ENCODE data around the gene GPATCH1. TPM values are rescaled to one million over a fixed set of nuclear protein-coding genes. Genes with fewer than 3 reads are reported as not detected.
A peak's percentile ranks its signal among the peaks of the same experiment; 100 is the strongest.

Gene GPATCH1
- total and polyA plus RNA-seq, 9 of the 15 experiments (the other 6 are each of a cell fraction or from before 2014, with no cell fraction given), result 3.7 to 9.7 (median 7.7) TPM

DNA sequence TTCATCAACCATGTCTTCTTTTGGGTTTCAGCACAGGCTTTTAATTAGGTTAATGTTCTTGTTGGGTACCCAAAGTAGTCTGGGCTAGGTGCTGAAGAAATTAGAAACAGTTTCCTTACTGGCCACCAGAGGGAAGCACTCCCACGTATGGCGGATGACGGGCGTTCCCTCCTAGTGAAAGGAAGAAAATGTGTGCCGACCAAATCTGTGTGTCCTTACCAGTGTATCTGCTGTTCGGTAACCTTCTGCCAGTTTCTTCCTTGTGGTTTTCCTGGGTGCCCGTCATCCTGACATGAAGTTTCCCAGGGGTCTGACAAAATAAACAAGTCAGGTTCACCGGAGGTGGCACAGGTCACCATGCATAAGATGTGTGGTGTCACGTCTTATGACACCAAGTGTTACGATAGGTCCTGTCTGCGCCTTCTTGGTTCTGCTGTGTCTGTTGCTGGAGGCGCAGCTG, 45.0 kb downstream of the GPATCH1 start:
- H3K4me3 ChIP-seq, result no peak overlapping the region
- no peaks in the 10 kb centered on the region for H3K9me3 ChIP-seq (replicated peaks; ENCODE audit: control insufficient read depth, insufficient read depth, low read depth, low read length)
- H2AFZ ChIP-seq (ENCODE audit: low read depth, low read length), result peak overlapping the region; percentile 53; the same call in 1 of the 2 replicates
- intact Hi-C loops (cut with micrococcal nuclease) (loop anchor here (10.0 kb wide), 1 partner anchor 59 kb away; no protein-coding TSS in a partner anchor), in situ Hi-C loops (cut with MboI) (no loop called here)
- no peaks in the 10 kb centered on the region for H3K9me1 ChIP-seq (ENCODE audit: control insufficient read depth, insufficient read depth, low read length)
- no peaks in the 10 kb centered on the region for H3K27me3 ChIP-seq (ENCODE audit: control insufficient read depth in 2 of 2, insufficient read depth in 2 of 2, low read length in 2 of 2)
- H3K4me2 ChIP-seq (ENCODE audit: insufficient read depth, low read length), result 0 out of 2 replicates have a peak overlapping the region, but pooled peaks have one; percentile 7
- 27% methylated on average over 12 of the region's 12 CpGs for WGBS (ENCODE audit: insufficient coverage, low coverage, missing lambda C conversion rate)
- ATAC-seq (peak; percentile 90), DNase-seq (ENCODE audit: extremely low read depth in 1 of 4, low spot score in 3 of 4) (peak; percentile 71 to 75 (median 72)), FAIRE-seq (peak; percentile 84)
- no peaks in the 10 kb centered on the region for H4K20me1 ChIP-seq (replicated peaks; ENCODE audit: control insufficient read depth, insufficient read depth, low read length)
- H3K36me3 ChIP-seq (ENCODE audit: control insufficient read depth, insufficient read depth, low read length), result peaks cover 37% of the 10 kb centered on the region; the same call in 2 of the 3 replicates
- H3K4me1 ChIP-seq (replicated peaks in 1 of 2; ENCODE audit: control insufficient read depth in 2 of 2, insufficient read depth in 2 of 2, low read length in 2 of 2), result peaks cover 10 to 20% of the 10 kb centered on the region in 2 experiments; a peak in 3 of 5 replicates
- no peak overlapping the region for H3K27ac ChIP-seq (ENCODE audit: extremely low read depth, low read depth, low read length)
- no peaks in the 10 kb centered on the region for H3K79me2 ChIP-seq (ENCODE audit: control insufficient read depth, insufficient read depth, low read length)
- no TSS peak for BruUV-seq (replicated peaks)
- peak overlapping the region in 1 of 2 experiments; percentile 52; a peak in 1 of 4 replicates for H3K9ac ChIP-seq (ENCODE audit: insufficient read depth in 1 of 2, low read depth in 2 of 2, low read length in 2 of 2)
- ChIA-PET CTCF (ENCODE audit: low intra/inter-chr PET ratio) (interaction anchor here (0.6 to 1.4 kb wide), 8 partner anchors 9 to 281 kb away, joined by 3 to 6 read pairs (median 4); no protein-coding TSS in a partner anchor), POLR2A (interaction anchor here (1.9 kb wide), 1 partner anchor 151 kb away, joined by 7 read pairs; no protein-coding TSS in a partner anchor)
- TF ChIP-seq PRMT5 (CRISPR knock-in tag; IDR thresholded peaks at IDR 0.05) (no peak), ERF (CRISPR knock-in tag; IDR thresholded peaks at IDR 0.05) (no peak), MIER1 (IDR thresholded peaks at IDR 0.05; ENCODE audit: low read depth) (no peak), YY1 (IDR thresholded peaks at IDR 0.05; ENCODE audit: borderline replicate concordance in 1 of 3, control insufficient read depth in 1 of 3, extremely low read depth in 1 of 3, insufficient read depth in 3 of 3, insufficient read length in 1 of 3, insufficient replicate concordance in 2 of 3, low read depth in 1 of 3, low read length in 2 of 3) (peak in 1 of 3 experiments; percentile 43), BHLHE40 (IDR thresholded peaks at IDR 0.05; ENCODE audit: low read length) (no peak), TARDBP (IDR thresholded peaks at IDR 0.05) (no peak), JUND (IDR thresholded peaks at IDR 0.05; ENCODE audit: borderline replicate concordance, low read depth, low read length) (peak; percentile 38; the same call in 1 of the 2 replicates), JUND (tag; IDR thresholded peaks at IDR 0.05; ENCODE audit: borderline replicate concordance, low read depth, low read length) (0 out of 3 replicates have a peak, but pooled peaks have one; percentile 19), POU5F1 (IDR thresholded peaks at IDR 0.05; ENCODE audit: borderline replicate concordance, low read depth, low read length, partially characterized antibody) (peak; percentile 18)
- TF ChIP-seq, protein P1, sequence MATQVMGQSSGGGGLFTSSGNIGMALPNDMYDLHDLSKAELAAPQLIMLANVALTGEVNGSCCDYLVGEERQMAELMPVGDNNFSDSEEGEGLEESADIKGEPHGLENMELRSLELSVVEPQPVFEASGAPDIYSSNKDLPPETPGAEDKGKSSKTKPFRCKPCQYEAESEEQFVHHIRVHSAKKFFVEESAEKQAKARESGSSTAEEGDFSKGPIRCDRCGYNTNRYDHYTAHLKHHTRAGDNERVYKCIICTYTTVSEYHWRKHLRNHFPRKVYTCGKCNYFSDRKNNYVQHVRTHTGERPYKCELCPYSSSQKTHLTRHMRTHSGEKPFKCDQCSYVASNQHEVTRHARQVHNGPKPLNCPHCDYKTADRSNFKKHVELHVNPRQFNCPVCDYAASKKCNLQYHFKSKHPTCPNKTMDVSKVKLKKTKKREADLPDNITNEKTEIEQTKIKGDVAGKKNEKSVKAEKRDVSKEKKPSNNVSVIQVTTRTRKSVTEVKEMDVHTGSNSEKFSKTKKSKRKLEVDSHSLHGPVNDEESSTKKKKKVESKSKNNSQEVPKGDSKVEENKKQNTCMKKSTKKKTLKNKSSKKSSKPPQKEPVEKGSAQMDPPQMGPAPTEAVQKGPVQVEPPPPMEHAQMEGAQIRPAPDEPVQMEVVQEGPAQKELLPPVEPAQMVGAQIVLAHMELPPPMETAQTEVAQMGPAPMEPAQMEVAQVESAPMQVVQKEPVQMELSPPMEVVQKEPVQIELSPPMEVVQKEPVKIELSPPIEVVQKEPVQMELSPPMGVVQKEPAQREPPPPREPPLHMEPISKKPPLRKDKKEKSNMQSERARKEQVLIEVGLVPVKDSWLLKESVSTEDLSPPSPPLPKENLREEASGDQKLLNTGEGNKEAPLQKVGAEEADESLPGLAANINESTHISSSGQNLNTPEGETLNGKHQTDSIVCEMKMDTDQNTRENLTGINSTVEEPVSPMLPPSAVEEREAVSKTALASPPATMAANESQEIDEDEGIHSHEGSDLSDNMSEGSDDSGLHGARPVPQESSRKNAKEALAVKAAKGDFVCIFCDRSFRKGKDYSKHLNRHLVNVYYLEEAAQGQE (IDR thresholded peaks at IDR 0.05; ENCODE audit: borderline replicate concordance), result peak; percentile 61
- TF ChIP-seq, protein P1 (CRISPR knock-in tag; IDR thresholded peaks at IDR 0.05; ENCODE audit: low read depth), result no peak
- TF ChIP-seq, protein P2, sequence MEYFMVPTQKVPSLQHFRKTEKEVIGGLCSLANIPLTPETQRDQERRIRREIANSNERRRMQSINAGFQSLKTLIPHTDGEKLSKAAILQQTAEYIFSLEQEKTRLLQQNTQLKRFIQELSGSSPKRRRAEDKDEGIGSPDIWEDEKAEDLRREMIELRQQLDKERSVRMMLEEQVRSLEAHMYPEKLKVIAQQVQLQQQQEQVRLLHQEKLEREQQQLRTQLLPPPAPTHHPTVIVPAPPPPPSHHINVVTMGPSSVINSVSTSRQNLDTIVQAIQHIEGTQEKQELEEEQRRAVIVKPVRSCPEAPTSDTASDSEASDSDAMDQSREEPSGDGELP (CRISPR knock-in tag; IDR thresholded peaks at IDR 0.05; ENCODE audit: borderline replicate concordance), result no peak

Measured in K562 (cell line).